Measurements from ENCODE around the gene PARP1. TPM values are rescaled to one million over a fixed set of nuclear protein-coding genes. Genes with fewer than 3 reads are reported as not detected.
"Not testable (repeated sequence)": the region's sequence is repeated elsewhere in the genome, so short reads cannot be mapped to it uniquely, and the experiment has no call there.

Gene PARP1
- total RNA-seq, 1 experiment from 2014 or later = 140 TPM

DNA sequence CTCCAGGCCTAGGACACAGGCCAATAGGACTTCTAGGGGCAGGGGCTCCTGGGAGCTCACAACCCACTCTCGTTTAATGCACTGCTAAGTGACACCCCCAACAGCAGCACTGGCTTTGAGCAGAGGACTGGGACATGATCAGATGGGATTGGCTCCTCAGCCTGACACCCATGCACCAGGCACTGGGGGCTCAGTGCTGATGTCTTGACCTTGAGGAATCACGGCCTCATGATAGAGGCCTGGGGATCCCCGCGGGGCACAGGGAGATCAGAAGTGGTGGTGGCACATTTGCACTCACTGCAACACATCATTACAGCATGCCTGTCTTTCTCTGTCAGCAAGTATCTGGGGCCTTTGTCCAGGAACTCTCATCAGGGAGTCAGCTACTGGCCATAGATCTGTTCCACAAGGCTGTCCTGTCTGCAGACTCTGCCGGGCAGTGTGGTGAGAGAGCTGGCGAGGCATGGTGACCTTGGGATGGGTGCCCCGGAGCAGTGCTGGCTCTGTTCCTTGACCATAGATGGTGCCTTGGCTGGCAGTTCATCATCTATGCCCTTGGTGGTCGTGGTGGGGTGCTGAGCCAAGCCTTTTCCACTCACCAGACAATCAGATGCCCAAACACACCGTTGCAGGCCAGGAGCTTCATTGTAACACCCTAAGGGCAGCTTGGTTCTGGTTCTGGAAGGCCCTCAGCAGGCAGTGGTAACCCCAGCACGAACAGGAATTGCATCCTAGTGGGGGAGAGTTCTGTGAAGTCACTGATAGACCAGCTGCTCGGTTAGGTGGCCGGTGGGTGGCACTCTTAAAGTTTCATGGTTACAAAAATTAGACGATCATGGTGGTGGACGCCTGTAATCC lies 22.2 kb upstream of the PARP1 start:
- DNase-seq (ENCODE audit: low spot score) = no peak

DNA sequence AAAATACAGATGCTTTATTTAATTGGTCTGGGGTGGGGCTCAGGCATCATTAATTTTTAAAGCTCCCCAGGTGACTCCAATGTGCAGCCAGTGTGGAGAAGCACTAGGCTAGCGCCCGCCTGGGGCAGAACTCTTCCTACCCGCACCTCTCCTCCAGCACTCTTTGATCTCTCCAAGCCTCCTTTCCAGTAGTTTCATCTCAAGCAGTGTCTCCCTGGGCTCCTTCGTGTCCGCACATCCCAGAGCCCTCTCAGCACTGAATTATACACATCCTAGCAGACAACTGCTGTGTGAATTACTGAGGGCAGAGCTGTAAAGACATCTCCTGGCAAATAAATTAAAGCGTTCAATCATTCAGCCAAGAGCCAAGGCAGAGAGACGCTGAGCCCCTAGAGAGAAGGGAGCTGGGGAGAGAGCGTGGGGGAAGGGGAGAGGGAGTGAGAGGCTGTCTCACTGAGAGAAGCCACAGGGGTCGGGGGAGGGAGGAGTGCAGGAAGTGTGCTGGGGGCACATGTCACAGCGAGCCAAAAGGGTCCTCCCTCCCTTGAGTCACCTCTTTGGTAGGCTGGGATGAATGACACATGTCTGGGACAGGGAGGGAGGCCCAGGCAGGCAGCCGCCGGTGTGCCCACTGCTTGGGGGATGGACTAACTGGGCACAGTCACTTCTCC lies 21.0 kb upstream of the PARP1 start:
- no peak for DNase-seq (ENCODE audit: low spot score)

DNA sequence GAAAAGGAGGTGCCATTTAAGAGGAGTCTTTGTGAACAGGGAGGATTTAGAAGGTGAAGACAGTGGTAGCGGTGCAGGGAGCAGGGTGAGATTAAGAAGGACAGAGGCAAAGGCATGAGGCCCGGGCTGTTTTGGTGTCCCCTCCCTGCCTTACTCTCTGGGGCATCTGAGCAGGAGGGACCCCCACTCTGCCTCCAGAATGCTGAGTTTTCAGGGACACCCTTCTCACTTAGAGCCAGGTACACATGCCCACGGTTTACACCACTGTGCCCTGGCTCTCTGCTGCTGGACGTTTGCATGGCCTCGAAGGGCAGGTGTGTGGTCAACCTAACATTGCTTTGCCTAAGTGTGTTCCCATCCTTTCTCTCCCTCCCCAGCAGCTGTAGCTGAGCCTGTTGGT lies 20.5 kb upstream of the PARP1 start:
- no peak for DNase-seq (ENCODE audit: low spot score)

DNA sequence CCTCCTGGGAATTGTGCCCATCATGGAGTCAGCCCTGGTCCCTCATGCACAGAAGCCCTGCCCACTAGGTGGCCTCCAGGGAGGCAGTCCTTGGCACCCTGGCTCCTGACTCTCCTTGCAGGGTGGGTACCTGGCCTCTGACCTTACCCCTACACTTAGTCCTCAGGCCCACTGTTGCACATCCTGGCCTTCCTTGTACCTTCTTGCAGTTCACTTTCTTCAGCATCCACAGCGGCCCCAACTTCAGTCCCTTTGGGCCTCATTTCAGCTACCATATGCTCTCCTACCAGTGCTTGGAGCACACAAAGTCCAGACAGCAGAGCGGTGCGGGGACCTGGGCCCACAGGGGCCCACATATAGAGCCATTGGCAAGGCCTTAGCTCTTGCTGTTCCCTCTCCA lies 19.2 kb upstream of the PARP1 start:
- DNase-seq (ENCODE audit: low spot score) = no peak

DNA sequence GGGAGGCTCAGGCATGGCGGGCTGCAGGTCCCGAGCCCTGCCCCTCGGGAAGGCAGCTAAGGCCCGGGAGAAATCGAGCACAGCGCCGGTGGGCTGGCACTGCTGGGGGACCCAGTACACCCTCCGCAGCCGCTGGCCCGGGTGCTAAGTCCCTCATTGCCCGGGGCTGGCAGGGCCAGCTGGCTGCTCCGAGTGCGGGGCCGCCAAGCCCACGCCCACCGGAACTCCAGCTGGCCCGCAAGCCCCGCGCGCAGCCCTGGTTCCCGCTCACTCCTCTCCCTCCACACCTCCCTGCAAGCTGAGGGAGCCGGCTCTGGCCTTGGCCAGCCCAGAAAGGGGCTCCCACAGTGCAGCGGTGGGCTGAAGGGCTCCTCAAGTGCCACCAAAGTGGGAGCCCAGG lies 18.5 kb upstream of the PARP1 start:
- DNase-seq (ENCODE audit: low spot score) = not testable (repeated sequence)

DNA sequence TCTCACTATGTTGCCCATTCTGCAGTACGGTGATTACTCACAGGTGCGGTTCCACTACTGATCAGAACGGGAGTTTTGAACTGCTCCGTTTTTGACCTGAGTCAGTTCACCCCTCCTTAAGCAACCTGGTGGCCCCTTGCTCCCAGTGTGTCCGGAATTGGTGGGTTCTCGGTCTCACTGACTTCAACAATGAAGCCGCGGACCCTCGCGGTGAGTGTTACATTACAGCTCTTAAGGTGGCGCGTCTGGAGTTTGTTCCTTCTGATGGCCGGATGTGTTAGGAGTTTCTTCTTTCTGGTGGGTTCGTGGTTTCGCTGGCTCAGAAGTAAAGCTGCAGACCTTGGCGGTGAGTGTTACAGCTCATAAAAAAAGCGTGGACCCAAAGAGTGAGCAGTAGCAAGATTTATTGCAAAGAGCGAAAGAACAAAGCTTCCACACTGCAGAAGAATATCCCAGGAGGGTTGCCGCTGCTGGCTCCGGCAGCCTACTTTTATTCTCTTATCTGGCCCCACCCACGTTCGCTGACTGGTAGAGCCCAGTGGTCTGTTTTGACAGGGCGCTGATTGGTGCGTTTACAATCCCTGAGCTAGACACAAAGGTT lies 17.6 kb upstream of the PARP1 start:
- DNase-seq (ENCODE audit: low spot score) = no peak

DNA sequence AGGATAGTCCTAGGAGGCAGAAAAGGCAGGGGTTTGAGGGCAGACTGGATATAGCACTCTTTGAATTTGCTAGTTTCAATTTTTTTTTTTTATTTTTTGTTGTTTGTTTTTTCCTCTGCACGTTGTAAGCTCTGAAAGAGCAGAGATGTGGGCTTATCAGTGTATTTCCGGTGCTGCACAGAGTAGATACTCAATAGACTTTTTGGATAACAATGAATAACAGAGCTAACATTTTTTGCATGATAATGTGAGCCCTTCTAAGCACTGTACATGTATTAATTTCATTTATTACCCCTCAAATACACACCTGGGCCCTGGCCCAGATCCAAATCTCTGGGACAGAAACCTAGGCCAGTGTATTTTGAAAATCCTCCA lies 17.1 kb upstream of the PARP1 start:
- no peak for DNase-seq (ENCODE audit: low spot score)

DNA sequence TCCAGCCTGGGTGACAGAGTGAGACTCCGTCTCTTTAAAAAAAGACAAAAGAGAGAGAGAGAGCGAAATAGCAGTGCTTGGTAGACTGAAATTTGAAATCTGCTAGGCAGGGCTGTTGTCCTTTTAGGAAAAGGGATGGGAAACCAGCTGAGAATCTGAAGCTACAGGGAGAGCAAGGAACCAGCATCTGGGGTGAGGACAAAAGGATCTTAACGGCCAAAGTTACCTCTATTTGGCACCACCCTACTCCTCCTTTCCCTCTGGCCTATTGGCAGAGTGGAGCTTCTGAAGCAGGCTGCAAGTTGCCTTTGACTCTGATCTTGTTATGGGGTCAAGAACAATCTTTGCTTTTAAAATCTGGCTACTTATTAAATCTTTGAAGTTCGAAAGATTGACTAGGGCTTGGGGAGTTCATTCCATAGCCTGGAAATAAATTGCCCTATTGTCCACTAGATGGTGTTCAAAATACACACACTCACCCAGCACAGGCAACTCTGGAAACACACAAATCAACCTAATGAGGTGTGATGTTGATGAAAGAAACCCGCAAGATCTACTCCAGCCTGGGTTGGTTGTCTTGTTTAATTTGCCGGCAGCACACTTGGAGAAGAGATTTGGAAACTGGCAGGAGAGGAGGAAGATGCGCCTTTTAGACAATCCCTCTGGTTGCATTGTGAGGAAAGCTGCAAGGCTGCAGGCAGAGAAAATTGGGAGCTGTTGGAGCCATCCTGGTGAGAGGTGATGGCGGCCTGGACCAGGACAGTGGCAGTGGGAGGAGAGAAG lies 16.5 kb upstream of the PARP1 start:
- peak; percentile 52 for DNase-seq (ENCODE audit: low spot score)

DNA sequence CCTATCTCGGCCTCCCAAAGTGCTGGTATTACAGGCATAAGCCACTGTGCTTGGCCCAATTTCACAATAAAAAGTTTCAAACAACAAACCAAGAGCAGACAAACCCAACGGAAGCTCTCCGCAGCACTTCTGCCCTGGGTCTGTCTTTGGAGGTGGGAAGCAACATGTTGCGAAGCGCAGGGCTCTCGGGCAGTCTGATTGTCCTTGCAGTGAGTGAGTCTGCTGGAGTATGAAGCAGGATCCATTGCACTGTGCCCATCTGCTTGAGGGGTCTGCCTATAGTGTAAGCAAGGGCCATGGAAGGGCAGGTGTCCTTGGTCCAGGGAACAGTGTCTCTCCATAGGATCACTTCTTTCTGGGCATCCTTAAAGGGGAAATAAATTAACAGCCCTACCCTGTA lies 14.6 kb upstream of the PARP1 start:
- no peak for DNase-seq (ENCODE audit: low spot score)

DNA sequence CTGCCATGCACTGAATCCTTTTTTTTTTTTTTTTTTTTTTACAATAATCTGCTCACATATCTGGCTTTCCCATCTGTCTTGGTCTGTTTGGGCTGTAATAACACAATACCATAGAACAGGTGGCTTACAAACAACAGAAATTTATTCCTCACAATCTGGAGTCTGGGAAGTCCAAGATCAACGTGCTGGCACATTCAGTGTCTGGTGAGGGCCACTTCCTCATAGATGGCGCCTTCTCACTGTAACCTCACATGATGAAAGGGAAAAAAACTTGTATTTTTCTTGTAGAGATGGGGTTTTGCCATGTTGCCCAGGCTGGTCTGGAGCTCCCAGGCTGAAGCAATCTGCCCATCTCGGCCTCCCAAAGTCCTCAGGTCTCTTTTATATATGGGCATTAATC lies 13.0 kb upstream of the PARP1 start:
- no peak for DNase-seq (ENCODE audit: low spot score)

DNA sequence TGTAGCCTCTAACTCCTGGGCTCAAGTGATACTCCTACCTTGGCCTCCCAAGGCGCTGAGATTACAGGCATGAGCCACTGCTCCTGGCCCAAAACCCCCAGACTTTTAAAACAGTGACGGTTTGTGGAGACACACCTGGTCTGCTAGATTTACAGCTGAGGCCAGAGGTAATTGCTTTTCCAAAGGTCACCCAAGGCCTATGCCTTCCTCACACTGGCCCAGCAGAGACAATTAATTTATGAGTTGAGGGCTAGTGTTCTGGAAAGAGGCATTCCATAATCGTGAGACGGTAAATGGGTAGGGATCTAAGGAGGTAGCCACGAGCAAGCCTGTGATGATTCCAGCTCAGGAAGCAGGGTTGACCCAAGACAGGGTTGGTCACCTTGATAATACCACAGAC lies 12.4 kb upstream of the PARP1 start:
- DNase-seq (ENCODE audit: low spot score) = no peak

DNA sequence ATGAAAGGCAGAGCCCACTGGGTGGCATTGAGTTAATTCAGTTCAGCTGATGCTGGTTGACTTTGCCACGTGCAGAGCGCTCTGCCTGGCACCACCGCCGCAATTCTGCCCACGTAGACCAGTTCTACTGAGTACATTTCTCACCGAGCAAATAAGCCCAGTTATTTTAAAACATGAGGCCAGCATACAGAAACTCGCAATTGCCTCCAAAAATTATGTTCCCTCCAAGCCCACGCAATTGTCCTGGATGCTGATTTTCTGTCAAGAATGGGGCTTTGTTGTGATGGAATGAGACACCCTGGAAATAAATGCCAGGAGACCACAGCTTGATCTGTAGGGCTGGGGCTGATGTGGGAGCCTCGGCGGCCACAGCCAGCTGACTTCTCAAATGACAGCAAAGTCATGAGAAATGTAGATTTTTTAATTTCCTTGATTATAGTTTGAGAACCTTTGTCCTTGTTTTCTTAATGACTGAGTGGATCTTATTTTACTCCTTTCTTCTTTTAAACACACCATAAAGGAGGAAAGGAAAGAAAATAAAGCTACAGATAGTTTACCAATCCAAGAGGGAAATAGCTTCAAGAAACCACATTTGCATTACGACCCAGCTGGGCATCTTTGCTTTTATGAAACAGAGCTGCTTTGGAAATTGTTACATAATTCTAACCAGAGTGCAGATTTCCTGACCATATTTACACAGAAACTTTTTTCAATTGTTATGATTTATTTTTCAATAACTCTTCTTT lies 11.6 kb upstream of the PARP1 start:
- no peak for DNase-seq (ENCODE audit: low spot score)

DNA sequence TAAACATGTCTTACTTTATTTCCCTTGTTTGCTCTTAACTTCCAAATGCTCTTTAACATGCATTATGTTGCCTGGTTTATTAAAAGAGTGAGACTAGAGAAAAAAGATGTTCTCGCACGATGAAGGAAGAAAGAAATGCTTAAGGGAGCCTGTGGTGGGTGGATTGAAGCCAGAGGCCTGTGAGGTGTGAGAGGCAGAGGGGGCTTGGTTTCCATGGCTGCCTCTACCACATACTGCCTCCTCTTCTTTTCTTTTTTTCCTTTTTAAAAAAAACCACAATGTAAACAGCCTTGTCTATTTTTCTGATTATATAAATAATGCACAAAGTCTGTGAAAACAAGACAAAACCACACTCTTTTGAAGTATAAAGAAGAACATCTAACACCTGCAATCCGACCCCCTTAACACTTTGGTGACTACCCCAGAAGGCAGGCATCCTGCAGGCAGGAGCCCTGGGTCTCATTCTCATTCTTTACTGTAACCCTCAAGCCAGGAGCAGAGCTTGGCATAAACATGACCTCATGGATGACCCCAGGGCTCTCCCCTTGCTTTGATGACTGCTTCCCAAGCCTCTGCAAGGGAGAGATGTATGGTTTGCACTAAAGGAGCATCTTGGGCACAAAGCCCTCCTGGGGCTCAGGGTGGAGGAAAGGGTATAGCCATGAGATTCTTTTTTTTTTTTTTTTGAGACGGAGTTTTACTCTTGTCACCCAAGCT lies 10.1 kb upstream of the PARP1 start:
- no peak for DNase-seq (ENCODE audit: low spot score)

DNA sequence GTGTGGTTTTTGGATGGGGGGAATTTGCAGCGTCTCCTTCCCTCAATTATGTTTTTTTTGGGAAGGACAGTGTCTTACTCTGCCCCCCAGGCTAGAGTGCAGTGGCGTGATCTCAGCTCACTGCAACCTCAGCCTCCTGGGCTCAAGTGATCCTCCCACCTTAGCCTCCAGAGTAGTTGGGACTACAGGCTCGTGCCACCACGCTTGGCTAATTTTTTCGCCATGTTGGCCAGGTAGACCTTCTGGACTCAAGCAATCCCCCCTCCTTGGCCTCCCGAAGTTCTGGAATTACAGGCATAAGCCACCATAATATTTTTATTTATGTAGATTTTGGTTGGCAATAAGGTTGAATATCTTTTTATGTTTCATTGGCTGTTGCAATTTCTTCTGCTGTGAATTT lies 9.5 kb upstream of the PARP1 start:
- DNase-seq (ENCODE audit: low spot score) = no peak

DNA sequence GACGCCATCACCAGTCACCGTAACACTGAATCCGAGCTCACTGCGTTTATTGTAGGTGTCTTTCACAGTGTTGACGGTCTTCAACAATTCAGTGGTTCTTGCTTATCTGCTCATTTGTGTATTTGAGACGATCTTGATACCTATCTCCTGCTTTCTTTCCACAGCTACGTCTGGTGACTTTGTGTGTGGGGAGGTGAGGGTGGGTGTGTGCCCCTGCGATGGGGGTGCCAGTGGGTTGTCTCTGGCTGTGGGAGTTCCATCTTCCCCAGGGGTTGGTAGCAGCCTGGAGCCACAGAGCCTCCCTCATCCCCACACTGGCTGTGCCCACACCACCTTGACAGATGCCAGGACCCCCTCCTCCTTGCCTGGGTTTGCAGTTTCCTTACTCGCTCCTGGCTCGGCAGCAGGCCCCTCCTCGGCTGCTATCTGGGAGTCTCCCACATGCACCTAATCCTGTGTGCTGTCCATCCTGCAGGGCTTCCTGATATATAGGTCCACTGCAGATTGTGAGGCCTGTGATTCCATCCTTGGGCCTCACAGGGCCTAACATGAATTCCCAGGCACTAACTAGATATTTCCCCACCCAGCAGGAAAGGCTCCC lies 6.3 kb upstream of the PARP1 start:
- no peak for DNase-seq (ENCODE audit: low spot score)

DNA sequence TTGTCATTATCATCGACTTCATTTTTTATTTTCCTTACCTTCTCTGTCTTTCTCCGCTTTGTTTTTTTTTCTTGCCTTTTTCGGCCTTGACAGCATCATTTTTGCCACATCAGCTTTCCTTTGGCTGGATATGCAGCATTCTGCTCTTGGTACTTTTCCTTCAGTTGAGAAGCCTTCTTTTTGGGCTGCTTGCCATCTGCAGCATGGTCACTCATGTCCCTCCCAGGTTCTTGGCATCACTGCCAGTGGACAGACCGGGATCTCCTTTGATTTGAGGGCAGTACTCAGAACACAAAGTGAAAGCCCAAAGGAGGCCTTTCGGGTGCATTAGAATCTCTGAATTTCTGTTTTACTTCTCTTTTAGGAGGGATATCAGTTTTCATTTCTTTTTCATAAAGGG lies 3.7 kb upstream of the PARP1 start:
- no peak for DNase-seq (ENCODE audit: low spot score)

DNA sequence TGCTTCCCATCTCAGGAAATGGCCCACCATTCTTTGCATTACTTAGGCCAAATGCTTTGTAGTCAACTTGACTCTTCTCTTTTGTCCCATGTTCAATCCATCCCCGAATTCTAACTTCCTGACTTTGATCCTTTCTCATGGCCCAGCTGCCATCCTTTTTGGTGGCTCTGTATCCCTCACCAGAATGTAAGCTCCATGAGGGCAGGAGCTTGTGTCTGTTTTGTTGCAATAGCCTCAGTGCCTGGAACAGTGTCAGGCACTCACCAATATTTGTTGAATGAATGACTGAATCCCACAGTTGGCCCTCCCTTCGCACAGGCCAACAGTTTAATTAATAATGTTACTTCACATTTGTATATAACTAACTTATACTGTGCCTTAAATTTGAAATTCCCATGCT lies 3.1 kb upstream of the PARP1 start:
- DNase-seq (ENCODE audit: low spot score) = no peak

DNA sequence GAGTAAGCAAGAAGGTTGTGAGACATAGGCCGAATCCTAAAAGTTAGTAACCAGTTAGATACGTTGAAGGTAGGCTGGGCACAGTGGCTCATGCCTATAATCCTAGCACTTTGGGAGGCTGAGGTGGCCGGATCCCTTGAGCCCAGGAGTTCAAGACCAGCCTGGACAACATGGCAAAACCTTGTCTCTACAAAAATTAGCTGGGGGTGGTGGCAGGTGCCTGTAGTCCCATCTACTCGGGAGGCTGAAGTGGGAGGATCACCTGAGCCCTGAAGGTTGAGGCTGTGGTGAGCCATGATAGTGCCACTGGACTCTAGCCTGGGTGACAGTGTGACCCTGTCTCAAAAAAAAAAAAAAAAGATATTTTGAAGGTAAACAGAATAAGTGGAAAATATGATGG lies 1.5 kb upstream of the PARP1 start:
- no peak for DNase-seq (ENCODE audit: low spot score)

DNA sequence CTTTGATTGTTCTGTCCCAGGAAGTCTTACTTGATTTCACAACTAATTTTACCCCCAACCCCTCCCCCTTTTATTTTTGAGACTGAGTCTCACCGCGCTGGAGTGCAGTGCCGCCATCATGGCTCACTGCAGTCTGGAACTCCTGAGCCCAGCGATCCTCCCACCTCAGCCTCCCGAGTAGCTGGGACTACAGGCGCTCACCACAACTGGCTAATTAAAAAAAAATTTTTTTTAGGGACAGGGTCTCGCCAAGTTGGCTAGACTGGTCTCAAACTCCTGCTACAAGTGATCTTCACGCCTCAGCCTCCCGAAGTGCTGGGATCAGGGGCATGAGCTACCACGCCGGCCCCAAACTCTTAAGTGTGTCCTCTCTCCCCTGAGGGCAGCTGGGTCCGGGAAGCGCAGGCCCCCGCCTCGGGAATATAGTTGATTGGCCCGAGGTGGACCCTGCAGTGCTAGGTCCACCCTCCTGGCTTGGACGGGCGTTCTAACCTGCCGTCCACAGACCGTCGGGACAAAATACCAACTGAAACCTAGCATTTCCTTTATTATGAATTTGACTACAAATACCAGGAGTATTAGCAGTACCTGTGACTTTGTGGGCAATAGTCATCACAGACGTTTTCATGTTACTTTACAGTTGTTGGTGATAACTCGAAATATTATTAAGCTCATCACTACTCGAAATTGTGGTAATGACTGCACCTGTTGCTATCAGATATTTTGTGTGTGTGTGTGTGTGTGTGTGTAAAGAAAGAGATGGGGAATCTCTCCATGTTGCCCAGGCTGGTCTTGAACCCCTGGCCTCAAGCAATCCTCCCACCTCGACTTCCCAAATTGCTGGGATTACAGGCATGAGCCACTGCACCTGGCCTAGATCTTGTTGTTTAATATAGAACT lies 642 bp upstream of the PARP1 start:
- DNase-seq (ENCODE audit: low spot score) = no peak

DNA sequence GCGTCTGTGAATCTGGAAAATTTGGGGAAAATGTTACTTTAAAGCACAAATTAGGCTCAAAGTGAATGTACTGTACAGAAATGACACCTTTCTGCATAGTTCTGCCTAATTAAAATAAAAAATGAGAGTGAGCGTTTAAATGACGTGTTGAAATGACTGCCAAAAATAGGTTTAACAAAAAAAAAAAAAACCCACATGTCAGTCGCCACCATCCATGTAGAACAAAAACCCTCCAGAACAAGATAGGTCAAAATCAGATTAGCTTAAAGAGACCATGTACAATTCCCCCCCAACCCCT lies 745 bp downstream of the PARP1 start:
- no peak for DNase-seq (ENCODE audit: low spot score)

Measured in HT-29 (cell line).